LNCaP clone FGC (cell line): Measurements from ENCODE around the gene BAZ2A.

ENCODE experiments used
- DNase-seq: peaks from one replicate; pipeline ENCODE4 v3.0.0-alpha.2; 2011; ENCODE audit warnings: low read depth
- H3K4me3 ChIP-seq: 2 replicates; pipeline ENCODE4 v1.5.1; 2011; ENCODE audit warnings: mild to moderate bottlenecking, low read depth, low read length, control low read depth
- CTCF ChIP-seq: IDR thresholded peaks from 2 replicates; pipeline ENCODE4 v1.5.1; 2012; ENCODE audit warnings: mild to moderate bottlenecking; ENCODE audit not compliant: control insufficient read depth, insufficient read depth; ENCODE audit errors: extremely low read depth

The BAZ2A gene

GRCh38 chr12:56596815-56597214 lies 33.3 kb downstream of the BAZ2A start:
- TF ChIP-seq CTCF, result no peak
- no peak overlapping the region for H3K4me3 ChIP-seq
- DNase-seq, result no peak

- TF ChIP-seq CTCF, result peak; percentile 81
- no peak overlapping the region for H3K4me3 ChIP-seq
- DNase-seq, result peak; percentile 7
Measured at GRCh38 chr12:56593909-56594621, 36.1 kb downstream of the BAZ2A start.

GRCh38 chr12:56591961-56592360 lies 38.2 kb downstream of the BAZ2A start:
- H3K4me3 ChIP-seq, result no peak overlapping the region
- no peak for DNase-seq
- no peak for TF ChIP-seq CTCF

DNA sequence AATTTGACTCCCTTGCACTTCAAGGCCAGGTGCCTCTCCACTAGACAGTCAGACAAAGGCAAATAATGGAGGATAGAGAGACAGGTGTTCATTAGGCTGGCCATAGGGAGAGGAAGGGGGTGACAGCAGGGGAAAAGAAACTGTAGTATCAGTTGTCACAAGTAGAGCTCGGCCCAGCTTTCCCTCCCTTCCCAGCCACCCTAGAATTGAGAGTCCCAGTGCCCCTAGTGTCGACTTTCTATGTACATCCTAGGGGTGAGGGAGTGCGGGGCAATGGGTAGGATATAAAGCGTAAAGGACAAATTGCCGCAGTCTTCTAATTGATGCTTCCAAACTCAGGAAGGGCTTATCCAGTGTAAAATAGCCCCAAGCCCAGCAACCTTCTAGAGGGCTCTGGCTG lies 39.0 kb downstream of the BAZ2A start:
- no peak for TF ChIP-seq CTCF
- no peak overlapping the region for H3K4me3 ChIP-seq
- no peak for DNase-seq

- TF ChIP-seq CTCF, result peak; percentile 50
- no peak for DNase-seq
- H3K4me3 ChIP-seq, result no peak overlapping the region
Measured at GRCh38 chr12:56590237-56590830, 39.8 kb downstream of the BAZ2A start.

DNA sequence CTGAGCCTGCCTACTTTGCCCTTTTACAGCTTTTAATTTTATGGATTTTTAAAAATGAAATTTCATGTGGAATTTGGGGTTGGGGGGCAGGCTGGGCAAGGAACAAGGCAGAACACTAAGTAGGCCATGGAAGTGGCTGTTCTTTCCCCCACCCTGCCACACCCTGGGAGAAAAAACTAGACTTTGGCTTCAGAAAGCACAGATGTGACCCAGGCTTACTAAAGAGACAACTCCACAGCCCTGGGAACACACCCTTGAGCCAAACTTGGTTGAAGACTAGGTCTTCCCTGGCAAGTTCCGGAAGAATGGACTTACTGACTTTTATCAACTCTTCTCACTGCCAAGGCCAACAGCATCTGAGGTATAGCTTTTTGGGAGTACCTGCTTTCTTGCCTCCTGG lies 40.3 kb downstream of the BAZ2A start:
- no peak for DNase-seq
- no peak for TF ChIP-seq CTCF
- H3K4me3 ChIP-seq, result no peak overlapping the region

GRCh38 chr12:56585098-56585497 lies 45.0 kb downstream of the BAZ2A start:
- H3K4me3 ChIP-seq, result no peak overlapping the region
- DNase-seq, result no peak
- no peak for TF ChIP-seq CTCF
